HG03045 (cell line): ENCODE data around the gene NUDT21.
"Not testable (repeated sequence)": the region's sequence is repeated elsewhere in the genome, so short reads cannot be mapped to it uniquely, and the experiment has no call there.

ENCODE experiments used
- ATAC-seq: cut with Tn5 transposase; IDR thresholded peaks from one replicate; pipeline ENCODE4 v1.9.1; 2021; ENCODE audit warnings: mild to moderate bottlenecking, moderate library complexity; ENCODE audit not compliant: unreplicated experiment

Gene NUDT21

GRCh38 chr16:56380778-56381485, 70.2 kb downstream of the NUDT21 start:
- ATAC-seq: not testable (repeated sequence)
